Peyer's patch (tissue), 4 donors: ENCODE measurements around the gene IL17REL. TPM values are rescaled to one million over a fixed set of nuclear protein-coding genes. Genes with fewer than 3 reads are reported as not detected.

ENCODE experiments used
- DNase-seq, 3 donors: peaks; one replicate each; pipeline ENCODE4 v3.0.0-alpha.2; 2017 to 2019
- H3K27ac ChIP-seq, 4 donors: fragments of 200-600 bp; sonication (generic); one replicate each; pipeline ENCODE4 v1.5.1; 2016 to 2019
- H3K27me3 ChIP-seq, 2 donors: fragments of 200-600 bp; sonication (generic); one replicate each; pipeline ENCODE4 v1.5.1; 2019
- H3K36me3 ChIP-seq, 3 donors: fragments of 200-600 bp; sonication (generic); one replicate each; pipeline ENCODE4 v1.5.1; 2016 to 2019
- H3K4me1 ChIP-seq, 4 donors: fragments of 200-600 bp; sonication (generic); one replicate each; pipeline ENCODE4 v1.5.1; 2016 to 2019
- H3K4me3 ChIP-seq, 4 donors: fragments of 200-600 bp; sonication (generic); 1 replicate in 3 of 4; 2 replicates in 1 of 4; pipeline ENCODE4 v1.5.1; 2016 to 2019; ENCODE audit warnings: mild to moderate bottlenecking in 1 of 4
- H3K9me3 ChIP-seq, 4 donors: fragments of 200-600 bp; sonication (generic); one replicate each; pipeline ENCODE4 v1.5.1; 2016 to 2019; ENCODE audit warnings: mild to moderate bottlenecking in 1 of 4
- CTCF ChIP-seq, 6 experiments: fragments of 450-650 bp in 4 of 6; fragments of 200-600 bp in 2 of 6; sonication (generic) in 1 of 6; IDR thresholded peaks; one replicate each; pipeline ENCODE4 v1.5.1; 2017 to 2019; ENCODE audit warnings: antibody characterized with exemption in 6 of 6, mild to moderate bottlenecking in 3 of 6, moderate library complexity in 1 of 6
- POLR2A ChIP-seq, 2 donors: fragments of 450-650 bp; IDR thresholded peaks; one replicate each; pipeline ENCODE4 v1.5.1; 2017; ENCODE audit warnings: antibody characterized with exemption in 2 of 2, mild to moderate bottlenecking in 2 of 2, moderate library complexity in 2 of 2
- total RNA-seq, 4 donors: library from RNA; depleted of rRNA; stranded (reverse); fragments of >200 nt; gene quantifications; one replicate each; pipeline ENCODE4 v1.1.0, GENCODE V29; 2016

Gene IL17REL
- total RNA-seq, 4 donors from 2014 or later = 1.1 to 2.3 (median 1.2) TPM; not detected in 1

GRCh38 chr22:50034126-50035081 lies 21.8 kb upstream of the IL17REL start:
- TF ChIP-seq POLR2A (IDR thresholded peaks at IDR 0.05) (no peak), CTCF (IDR thresholded peaks at IDR 0.05) (no peak)
- Histone ChIP-seq H3K27ac (no peak overlapping the region), H3K27me3 (no peaks in the 10 kb centered on the region), H3K36me3 (no peaks in the 10 kb centered on the region), H3K9me3 (no peaks in the 10 kb centered on the region), H3K4me1 (peaks cover 0 to 5% (median 4%) of the 10 kb centered on the region in 4 donors), H3K4me3 (no peak overlapping the region)
- no peak for DNase-seq

- Histone ChIP-seq H3K9me3 (no peaks in the 10 kb centered on the region), H3K36me3 (no peaks in the 10 kb centered on the region), H3K27ac (no peak overlapping the region), H3K4me1 (peaks cover 0 to 5% (median 4%) of the 10 kb centered on the region in 4 donors), H3K4me3 (no peak overlapping the region), H3K27me3 (no peaks in the 10 kb centered on the region)
- TF ChIP-seq POLR2A (IDR thresholded peaks at IDR 0.05) (no peak), CTCF (IDR thresholded peaks at IDR 0.05) (no peak)
- DNase-seq = peak in 1 of 3 donors; percentile 39
These were observed 20.5 kb upstream of the IL17REL start for GRCh38 chr22:50032941-50033601.

- Histone ChIP-seq H3K27me3 (no peaks in the 10 kb centered on the region), H3K36me3 (no peaks in the 10 kb centered on the region), H3K27ac (no peak overlapping the region), H3K4me3 (no peak overlapping the region), H3K4me1 (peaks cover 0 to 7% (median 5%) of the 10 kb centered on the region in 4 donors), H3K9me3 (no peaks in the 10 kb centered on the region)
- TF ChIP-seq POLR2A (IDR thresholded peaks at IDR 0.05) (no peak), CTCF (IDR thresholded peaks at IDR 0.05) (no peak)
- no peak for DNase-seq
These were observed 19.7 kb upstream of the IL17REL start for GRCh38 chr22:50032109-50032871.

GRCh38 chr22:50031189-50032091 lies 18.9 kb upstream of the IL17REL start:
- H3K9me3 ChIP-seq = no peaks in the 10 kb centered on the region
- H3K27me3 ChIP-seq = no peaks in the 10 kb centered on the region
- H3K4me1 ChIP-seq = peaks cover 0 to 7% (median 5%) of the 10 kb centered on the region in 4 donors
- DNase-seq = no peak
- no peaks in the 10 kb centered on the region for H3K36me3 ChIP-seq
- H3K4me3 ChIP-seq = no peak overlapping the region
- TF ChIP-seq CTCF (IDR thresholded peaks at IDR 0.05) (no peak), POLR2A (IDR thresholded peaks at IDR 0.05) (no peak)
- no peak overlapping the region for H3K27ac ChIP-seq
